HG02588 (cell line): ENCODE results near the gene NTN5.
"Not testable (repeated sequence)": the region's sequence is repeated elsewhere in the genome, so short reads cannot be mapped to it uniquely, and the experiment has no call there.

Source experiments
- ATAC-seq: cut with Tn5 transposase; IDR thresholded peaks from one replicate; pipeline ENCODE4 v1.9.1; 2021; ENCODE audit warnings: mild to moderate bottlenecking, moderate library complexity; ENCODE audit not compliant: unreplicated experiment

Gene NTN5

DNA sequence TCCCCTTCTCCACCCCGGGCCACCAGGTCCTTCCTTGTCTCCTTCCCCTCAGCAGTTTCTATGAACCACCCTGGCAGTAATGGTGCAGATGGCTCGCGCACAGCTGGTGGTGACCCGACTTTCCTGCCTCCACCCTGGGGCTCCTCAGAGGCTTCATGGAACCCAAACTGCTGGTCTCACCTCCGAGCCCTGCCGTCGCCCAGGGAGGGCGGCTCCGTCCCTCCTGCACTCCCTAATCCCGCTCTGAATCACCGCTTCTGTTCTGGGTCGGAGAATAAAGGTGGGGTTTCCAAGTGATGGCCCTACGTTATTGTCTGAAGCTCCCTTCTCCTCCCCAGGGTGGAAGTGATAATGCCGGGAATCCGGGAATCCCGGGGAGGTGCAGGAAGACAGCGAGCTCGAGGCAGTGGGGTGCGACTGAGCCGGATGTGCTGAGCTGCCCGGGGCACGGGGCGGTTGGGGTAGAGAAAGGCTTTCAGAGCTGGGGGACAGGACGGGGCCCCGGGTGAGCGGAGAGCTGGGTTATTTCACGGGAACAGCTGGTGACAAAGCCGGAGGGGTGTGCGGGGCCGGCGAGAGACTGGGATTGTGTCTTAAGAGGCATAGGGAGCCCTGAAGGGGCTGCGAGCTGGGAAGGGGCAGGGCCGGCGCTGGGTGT, 23.7 kb upstream of the NTN5 start:
- no peak for ATAC-seq

- ATAC-seq, result no peak
These were observed 23.0 kb upstream of the NTN5 start, which contains the start of gene FUT2 for GRCh38 chr19:48695743-48696352. FUT2 (plus strand) TSS chr19:48695971; CDS start chr19:48702957, 6,986 bp downstream.

DNA sequence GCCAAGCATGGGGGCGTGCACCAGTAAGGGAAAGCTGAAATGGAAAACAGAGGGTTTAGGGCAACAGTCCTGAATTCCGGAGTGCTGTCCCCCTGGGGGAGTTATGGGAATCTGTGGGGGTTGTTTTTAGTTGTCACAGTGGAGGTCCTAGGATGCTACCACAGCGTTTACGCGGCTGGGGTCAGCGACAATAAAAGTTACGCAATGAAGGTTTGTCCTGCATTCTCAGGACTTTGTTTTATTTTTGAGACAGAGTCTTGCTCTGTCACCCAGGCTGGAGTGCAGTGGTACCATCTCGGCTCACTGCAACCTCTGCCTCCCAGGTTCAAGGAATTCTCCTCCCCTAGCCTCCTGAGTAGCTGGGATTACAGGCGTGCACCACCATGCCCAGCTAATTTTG, 20.8 kb upstream of the NTN5 start:
- ATAC-seq, result not testable (repeated sequence)

- ATAC-seq, result no peak
These were observed 16.6 kb upstream of the NTN5 start for GRCh38 chr19:48689449-48689848.

DNA sequence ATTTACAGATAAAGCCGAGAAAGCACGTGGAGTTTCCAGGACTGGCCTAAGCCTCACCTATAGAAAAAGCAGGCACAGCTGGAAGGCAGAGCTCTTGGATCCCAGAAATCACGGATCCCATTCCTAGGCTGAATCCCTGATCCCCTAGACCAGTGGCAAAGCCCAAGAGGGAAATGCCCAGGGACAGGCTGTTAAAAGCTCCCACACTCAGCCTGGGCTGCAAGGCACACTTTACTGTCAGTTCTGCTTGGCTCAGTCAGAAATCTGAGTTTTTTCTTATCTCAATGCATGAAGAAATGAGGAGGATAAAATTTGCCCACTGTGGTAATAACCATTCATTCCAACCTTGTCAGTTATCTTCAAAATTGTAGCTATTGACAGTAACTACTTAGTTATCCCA, 15.0 kb upstream of the NTN5 start:
- ATAC-seq, result no peak

DNA sequence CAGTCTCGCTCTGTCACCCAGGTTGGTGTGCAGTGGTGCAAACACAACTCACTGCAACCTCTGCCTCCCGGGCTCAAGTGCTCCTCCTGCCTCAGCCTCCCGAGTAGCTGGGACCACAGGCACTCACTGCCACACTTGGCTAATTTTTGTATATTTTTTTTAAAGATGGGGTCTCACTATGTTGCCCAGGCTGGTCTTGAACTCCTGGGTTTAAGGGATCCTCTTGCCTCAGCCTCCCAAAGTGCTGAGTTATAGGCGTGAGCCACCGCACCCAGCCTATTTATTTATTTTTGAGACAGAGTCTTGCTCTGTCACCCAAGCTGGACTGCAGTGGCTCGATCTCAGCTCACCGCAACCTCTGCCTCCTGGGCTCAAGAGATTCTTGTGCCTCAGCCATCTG, 13.8 kb upstream of the NTN5 start:
- ATAC-seq, result not testable (repeated sequence)

DNA sequence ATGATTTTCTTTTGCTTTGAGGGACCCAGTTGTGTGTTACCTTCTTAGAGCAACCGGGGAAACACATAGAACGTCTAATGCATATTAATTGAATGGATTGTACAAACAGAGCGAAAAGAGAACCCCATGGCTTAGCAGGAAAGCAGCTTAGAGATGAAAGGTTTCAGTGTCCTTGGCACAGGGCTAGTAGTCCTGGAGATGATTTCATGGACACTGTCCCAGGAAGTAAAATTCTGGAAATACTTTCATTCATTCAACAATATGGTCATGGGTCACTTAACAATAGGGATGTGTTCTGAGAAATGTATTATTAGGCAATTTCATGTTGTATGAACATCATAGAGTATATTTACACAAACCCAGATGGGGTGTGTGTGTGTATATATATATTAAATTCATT, 13.3 kb upstream of the NTN5 start:
- no peak for ATAC-seq

DNA sequence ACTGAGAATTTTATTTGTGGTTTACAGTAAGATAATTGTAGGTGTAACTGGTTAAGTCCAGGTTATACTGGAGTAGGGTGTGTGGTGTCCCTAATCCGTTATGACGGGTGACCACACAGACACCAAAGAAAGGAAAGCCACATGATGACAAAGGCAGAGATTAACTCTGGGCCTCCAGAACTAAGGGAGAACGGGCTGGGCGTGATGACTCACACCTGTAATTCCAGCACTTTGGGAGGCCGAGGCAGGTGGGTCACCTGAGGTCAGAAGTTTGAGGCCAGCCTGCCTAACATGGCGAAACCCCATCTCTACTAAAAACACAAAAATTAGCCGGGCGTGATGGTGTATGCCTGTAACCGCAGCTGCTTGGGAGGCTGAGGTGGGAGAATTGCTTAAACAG, 12.8 kb upstream of the NTN5 start:
- no peak for ATAC-seq

DNA sequence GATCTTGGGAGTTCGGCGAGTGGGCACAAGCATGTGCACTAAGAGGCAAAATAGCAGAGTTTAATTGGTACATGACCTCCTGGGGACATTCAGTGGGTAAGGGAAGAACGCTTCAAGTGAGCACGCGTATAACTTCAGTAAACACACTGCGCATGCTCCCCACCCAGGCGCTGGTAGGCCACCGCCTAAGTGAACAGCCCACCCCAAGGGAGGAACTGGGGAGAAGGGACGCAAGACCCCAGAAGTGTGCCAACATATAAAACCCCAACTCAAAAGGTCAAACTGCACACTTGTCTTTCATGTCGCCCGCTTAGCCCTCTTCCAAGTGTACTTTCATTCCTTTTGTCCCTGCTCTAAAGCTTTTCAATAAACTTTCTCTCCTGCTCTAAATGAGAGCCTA, 10.5 kb upstream of the NTN5 start:
- no peak for ATAC-seq

DNA sequence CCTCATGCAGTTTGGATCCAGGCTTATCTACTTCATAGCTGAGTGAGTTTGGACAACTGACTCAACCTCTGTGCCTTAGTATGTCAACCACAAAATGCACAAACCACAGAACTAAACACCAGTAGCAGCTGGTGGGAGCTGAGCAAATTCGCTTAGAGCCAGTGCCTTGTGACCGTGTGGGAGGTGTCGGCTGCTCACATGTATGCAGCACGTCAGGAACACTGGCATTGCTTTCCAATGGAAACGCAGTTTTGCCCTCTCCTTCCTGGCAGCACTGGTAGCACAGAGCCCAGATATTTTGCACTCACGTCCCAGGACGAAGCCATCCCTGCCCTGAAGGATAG, 8.3 kb upstream of the NTN5 start:
- no peak for ATAC-seq

DNA sequence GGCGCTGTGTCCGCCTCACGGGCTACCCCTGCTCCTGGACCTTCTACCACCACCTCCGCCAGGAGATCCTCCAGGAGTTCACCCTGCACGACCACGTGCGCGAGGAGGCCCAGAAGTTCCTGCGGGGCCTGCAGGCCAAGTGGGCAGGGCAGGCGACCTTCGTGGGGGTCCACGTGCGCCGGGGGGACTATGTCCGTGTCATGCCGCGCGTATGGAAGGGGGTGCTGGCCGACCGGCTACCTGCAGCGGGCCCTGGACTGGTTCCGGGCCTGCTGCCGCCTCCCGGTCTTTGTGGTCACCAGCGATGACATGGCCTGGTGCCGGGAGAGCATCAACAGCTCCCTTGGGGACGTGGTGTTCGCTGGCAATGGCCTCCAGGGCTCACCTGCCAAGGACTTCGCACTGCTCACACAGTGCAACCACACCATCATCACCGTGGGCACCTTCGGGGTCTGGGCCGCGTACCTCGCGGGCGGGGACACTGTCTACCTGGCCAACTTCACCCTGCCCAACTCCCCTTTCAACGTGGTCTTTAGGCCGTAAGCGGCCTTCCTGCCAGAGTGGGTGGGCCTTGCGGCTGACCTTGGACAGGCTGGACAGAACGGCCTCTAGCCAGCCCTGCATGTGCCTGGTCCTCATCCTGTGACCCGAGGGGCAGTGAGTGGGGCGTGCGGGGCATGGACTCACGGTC, 7.8 kb upstream of the NTN5 start:
- no peak for ATAC-seq

DNA sequence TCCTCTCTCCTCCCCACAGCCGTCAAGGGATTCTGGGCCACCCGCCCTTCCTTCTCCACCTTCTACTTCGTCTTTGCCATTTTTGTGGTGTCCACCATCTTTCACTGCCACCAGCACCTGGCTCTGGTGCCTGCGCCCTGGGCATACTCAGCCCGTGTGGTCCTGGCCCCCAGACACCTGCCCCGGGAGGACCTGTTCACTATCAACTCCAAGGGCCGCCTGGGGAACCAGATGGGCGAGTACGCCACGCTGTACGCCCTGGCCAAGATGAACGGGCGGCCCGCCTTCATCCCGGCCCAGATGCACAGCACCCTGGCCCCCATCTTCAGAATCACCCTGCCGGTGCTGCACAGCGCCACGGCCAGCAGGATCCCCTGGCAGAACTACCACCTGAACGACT, 7.2 kb upstream of the NTN5 start:
- ATAC-seq, result not testable (repeated sequence)

GRCh38 chr19:48678201-48678600, 5.4 kb upstream of the NTN5 start:
- ATAC-seq, result no peak

DNA sequence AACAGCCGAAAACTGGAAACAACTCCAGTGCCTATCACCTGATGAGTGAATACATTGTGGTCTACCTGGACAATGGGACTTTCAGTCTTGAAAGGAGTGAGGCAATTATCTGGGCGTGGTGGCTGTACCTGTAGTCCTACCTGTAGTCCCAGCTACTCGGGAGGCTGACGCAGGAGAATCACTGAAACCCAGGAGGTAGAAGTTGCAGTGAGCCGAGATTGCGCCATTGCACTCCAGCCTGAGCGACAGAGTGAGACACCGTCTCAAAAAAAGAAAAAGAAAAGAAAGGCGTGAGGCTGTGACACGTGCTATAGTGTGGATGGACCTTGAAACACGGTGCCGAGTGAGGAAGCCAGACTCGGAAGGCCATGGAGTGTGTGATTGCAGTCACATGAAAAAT, 4.1 kb upstream of the NTN5 start:
- ATAC-seq, result no peak

DNA sequence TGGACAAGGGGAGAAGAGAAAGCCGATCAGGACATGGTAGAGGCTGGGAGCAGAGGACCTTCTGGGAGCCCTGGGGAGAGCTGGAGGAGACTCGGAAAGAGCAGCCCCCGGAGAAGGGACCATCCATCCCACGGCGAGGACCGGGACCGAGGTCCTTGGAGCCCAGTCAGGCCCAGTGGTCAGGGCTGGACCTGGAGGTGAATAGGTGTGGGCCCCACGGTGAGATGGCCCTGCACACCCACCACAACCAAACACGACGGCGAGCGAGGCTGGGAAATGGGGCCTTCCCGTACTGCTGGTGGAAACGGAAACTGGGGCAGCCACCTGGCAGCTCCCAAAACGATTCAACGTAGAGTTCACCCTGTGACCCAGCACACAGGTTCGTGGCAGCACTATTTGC, 3.7 kb upstream of the NTN5 start:
- no peak for ATAC-seq

GRCh38 chr19:48674921-48675824, 2.4 kb upstream of the NTN5 start:
- ATAC-seq, result no peak

DNA sequence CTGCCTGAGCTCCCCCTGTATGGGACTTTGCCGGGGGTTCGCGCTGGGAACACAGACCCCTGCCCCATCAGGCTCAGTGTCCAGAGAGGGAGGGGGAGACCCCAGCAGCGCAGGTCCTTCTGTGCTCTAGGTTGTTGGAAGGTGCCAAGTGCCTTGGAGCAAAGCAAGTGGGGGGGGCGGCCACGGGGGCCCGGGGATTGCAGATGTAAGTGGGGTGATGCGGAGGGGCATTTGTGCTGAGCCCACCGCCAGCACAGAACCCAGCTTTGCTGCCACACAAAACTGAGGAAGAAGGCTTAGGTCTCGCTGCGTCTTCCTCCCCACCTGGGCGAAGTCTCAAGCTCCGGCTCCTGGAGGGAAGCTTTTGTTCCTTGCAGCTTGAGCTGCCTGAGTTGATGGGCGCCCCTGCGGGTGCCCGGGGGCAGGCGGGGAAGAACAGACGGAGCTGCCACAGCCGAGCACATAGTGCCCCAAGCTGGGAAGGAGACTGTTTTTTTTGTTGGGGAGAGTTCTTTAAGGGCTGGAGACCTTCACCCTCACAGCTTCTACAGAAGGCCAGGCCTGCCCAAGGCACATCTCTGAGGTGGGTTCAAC, 1.5 kb upstream of the NTN5 start:
- ATAC-seq, result no peak

- no peak for ATAC-seq
These were observed 751 bp upstream of the NTN5 start for GRCh38 chr19:48673436-48674100.

DNA sequence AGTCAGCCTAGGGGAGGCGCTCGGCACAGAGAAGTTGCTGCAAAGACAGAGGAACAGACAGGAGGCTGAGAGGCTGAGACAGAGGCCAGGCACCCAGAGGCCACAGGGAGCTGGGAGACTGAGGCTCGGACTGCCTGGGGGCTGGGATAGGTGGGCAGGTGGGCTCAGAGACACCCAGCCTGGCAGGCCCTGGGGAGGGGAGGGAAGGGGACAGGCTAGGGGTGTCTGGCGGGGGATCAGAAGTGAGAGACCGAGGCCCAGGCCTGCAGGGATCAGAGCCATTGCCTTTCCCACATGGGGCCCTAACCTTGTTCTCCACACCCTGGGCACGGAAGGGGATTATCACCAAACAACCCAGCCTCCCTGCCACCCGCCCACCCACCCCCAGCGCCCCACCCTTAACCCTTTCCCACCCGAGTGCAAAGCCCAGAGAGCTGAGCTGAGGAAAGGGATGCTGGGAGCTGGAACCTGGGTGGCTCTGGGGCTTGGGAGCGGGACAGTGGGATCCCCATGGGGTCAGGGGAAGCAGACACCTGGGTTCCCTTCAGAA, 1.3 kb downstream of the NTN5 start:
- ATAC-seq, result no peak
